ENCODE measurements around the gene UHRF1. TPM values are rescaled to one million over a fixed set of nuclear protein-coding genes. Genes with fewer than 3 reads are reported as not detected.
A peak's percentile ranks its signal among the peaks of the same experiment; 100 is the strongest.

UHRF1 gene
- total RNA-seq, 1 experiment from 2014 or later: 118 TPM

GRCh38 chr19:4988770-4989251, 79.5 kb downstream of the UHRF1 start:
- peak; percentile 79 for DNase-seq (ENCODE audit: low spot score)

- no peak for DNase-seq (ENCODE audit: low spot score)
Observed at GRCh38 chr19:4990306-4990705, 81.0 kb downstream of the UHRF1 start.

- no peak for DNase-seq (ENCODE audit: low spot score)
Observed at GRCh38 chr19:4991538-4991937, 82.2 kb downstream of the UHRF1 start.

- no peak for DNase-seq (ENCODE audit: low spot score)
Observed at GRCh38 chr19:4991996-4992698, 82.8 kb downstream of the UHRF1 start.

GRCh38 chr19:4993683-4994082, 84.4 kb downstream of the UHRF1 start:
- DNase-seq (ENCODE audit: low spot score): no peak

- DNase-seq (ENCODE audit: low spot score): no peak
Observed at GRCh38 chr19:4996701-4997100, 87.4 kb downstream of the UHRF1 start.

- no peak for DNase-seq (ENCODE audit: low spot score)
Observed at GRCh38 chr19:4997297-4997696, 88.0 kb downstream of the UHRF1 start.

GRCh38 chr19:5000120-5000611, 90.9 kb downstream of the UHRF1 start:
- no peak for DNase-seq (ENCODE audit: low spot score)

GRCh38 chr19:5001615-5002014, 92.3 kb downstream of the UHRF1 start:
- DNase-seq (ENCODE audit: low spot score): peak; percentile 65

GRCh38 chr19:5002143-5002542, 92.8 kb downstream of the UHRF1 start:
- DNase-seq (ENCODE audit: low spot score): peak; percentile 74

- no peak for DNase-seq (ENCODE audit: low spot score)
Observed at GRCh38 chr19:5003781-5004180, 94.5 kb downstream of the UHRF1 start.

GRCh38 chr19:5005096-5005495, 95.8 kb downstream of the UHRF1 start:
- DNase-seq (ENCODE audit: low spot score): no peak

- DNase-seq (ENCODE audit: low spot score): no peak
Observed at GRCh38 chr19:5006201-5006600, 96.9 kb downstream of the UHRF1 start.

- DNase-seq (ENCODE audit: low spot score): no peak
Observed at GRCh38 chr19:5006821-5007220, 97.5 kb downstream of the UHRF1 start.

Other genes with a start within 250 kb of the UHRF1 start
- gene MYDGF, start 239.2 kb upstream of the UHRF1 start, total RNA-seq (2014; rRNA removed; shearing (Covaris generic)): 200 and 211 TPM in 2 replicates
- gene DPP9, start 185.7 kb upstream of the UHRF1 start, total RNA-seq (2014; rRNA removed; shearing (Covaris generic)): 81.8 and 93.3 TPM in 2 replicates
- gene FEM1A, start 117.8 kb upstream of the UHRF1 start, total RNA-seq (2014; rRNA removed; shearing (Covaris generic)): 10.7 and 11.6 TPM in 2 replicates
- gene TICAM1, start 77.8 kb upstream of the UHRF1 start, total RNA-seq (2014; rRNA removed; shearing (Covaris generic)): 1.4 and 2.9 TPM in 2 replicates
- gene PLIN3, start 41.8 kb upstream of the UHRF1 start, total RNA-seq (2014; rRNA removed; shearing (Covaris generic)): 175 and 198 TPM in 2 replicates
- not detected in 2 replicates for gene ARRDC5, start 6.6 kb upstream of the UHRF1 start, total RNA-seq (2014; rRNA removed; shearing (Covaris generic))
- 13.4 and 16.4 TPM in 2 replicates for gene KDM4B, start 59.6 kb downstream of the UHRF1 start, total RNA-seq (2014; rRNA removed; shearing (Covaris generic))

Data from A172 (cell line).